H9 (cell line): Measurements from ENCODE around the gene RTL3. TPM values are rescaled to one million over a fixed set of nuclear protein-coding genes. Genes with fewer than 3 reads are reported as not detected.

Experiments
- DNase-seq: peaks from one replicate; pipeline ENCODE4 v3.0.0-alpha.2; 2017
- H2AFZ ChIP-seq: one replicate; pipeline ENCODE4 v1.6.1; 2013; ENCODE audit warnings: mild to moderate bottlenecking, low read length, control low read depth, moderate library complexity
- H2AK5ac ChIP-seq: 2 replicates; pipeline ENCODE4 v1.6.1; 2013; ENCODE audit warnings: low read length, control low read depth, mixed read lengths; ENCODE audit not compliant: insufficient read length
- H2BK120ac ChIP-seq: one replicate; pipeline ENCODE4 v1.6.1; 2013; ENCODE audit warnings: low read depth, mild to moderate bottlenecking, low read length, control low read depth, inconsistent platforms; ENCODE audit not compliant: poor library complexity, severe bottlenecking
- H2BK12ac ChIP-seq: 2 replicates; pipeline ENCODE4 v1.6.1; 2013; ENCODE audit warnings: low read length, control low read depth, mixed read lengths, low read depth; ENCODE audit not compliant: insufficient read length
- H2BK15ac ChIP-seq: 2 replicates; pipeline ENCODE4 v1.6.1; 2013; ENCODE audit warnings: low read depth, low read length, control low read depth
- H2BK20ac ChIP-seq: one replicate; pipeline ENCODE4 v1.6.1; 2013; ENCODE audit warnings: low read depth, mild to moderate bottlenecking, low read length, control low read depth, inconsistent platforms; ENCODE audit not compliant: poor library complexity, severe bottlenecking
- H2BK5ac ChIP-seq: 2 replicates; pipeline ENCODE4 v1.6.1; 2013; ENCODE audit warnings: low read length, control low read depth, mixed read lengths; ENCODE audit not compliant: insufficient read length
- H3K14ac ChIP-seq: 2 replicates; pipeline ENCODE4 v1.6.1; 2013; ENCODE audit warnings: low read length, control low read depth; ENCODE audit not compliant: insufficient read depth
- H3K18ac ChIP-seq: 2 replicates; pipeline ENCODE4 v1.6.1; 2013; ENCODE audit warnings: low read depth, mild to moderate bottlenecking, mixed read lengths, low read length, control low read depth; ENCODE audit not compliant: insufficient read length
- H3K23ac ChIP-seq: 2 replicates; pipeline ENCODE4 v1.6.1; 2013; ENCODE audit warnings: low read length, control low read depth, mixed read lengths, low read depth; ENCODE audit not compliant: insufficient read length
- H3K23me2 ChIP-seq: 2 replicates; pipeline ENCODE4 v1.6.1; 2013; ENCODE audit warnings: low read depth, mild to moderate bottlenecking, mixed read lengths, low read length, control low read depth; ENCODE audit not compliant: insufficient read length, poor library complexity, severe bottlenecking
- H3K27ac ChIP-seq: 2 replicates; pipeline ENCODE4 v1.5.1; 2013; ENCODE audit warnings: low read length, control low read depth, mixed read lengths, low read depth; ENCODE audit not compliant: insufficient read length
- H3K27me3 ChIP-seq: 2 replicates; pipeline ENCODE4 v1.6.1; 2013; ENCODE audit warnings: low read length, control low read depth, inconsistent platforms; ENCODE audit not compliant: insufficient read depth
- H3K4ac ChIP-seq: 2 replicates; pipeline ENCODE4 v1.6.1; 2013; ENCODE audit warnings: low read depth, mild to moderate bottlenecking, control low read depth, inconsistent platforms, low read length, moderate library complexity
- H3K4me1 ChIP-seq: 2 replicates; pipeline ENCODE4 v1.6.1; 2013; ENCODE audit warnings: low read length, control low read depth, inconsistent platforms; ENCODE audit not compliant: insufficient read depth
- H3K4me2 ChIP-seq: 2 replicates; pipeline ENCODE4 v1.6.1; 2013; ENCODE audit warnings: low read length, control low read depth, mixed read lengths; ENCODE audit not compliant: insufficient read length, insufficient read depth
- H3K56ac ChIP-seq: 2 replicates; pipeline ENCODE4 v1.6.1; 2013; ENCODE audit warnings: low read depth, mild to moderate bottlenecking, mixed read lengths, low read length, control low read depth; ENCODE audit not compliant: insufficient read length
- H3K79me1 ChIP-seq: 2 replicates; pipeline ENCODE4 v1.6.1; 2013; ENCODE audit warnings: low read depth, mild to moderate bottlenecking, moderate library complexity, low read length, control low read depth, inconsistent platforms; ENCODE audit not compliant: insufficient read depth, poor library complexity, severe bottlenecking
- H3K79me2 ChIP-seq: 2 replicates; pipeline ENCODE4 v1.6.1; 2013; ENCODE audit warnings: low read length, control low read depth, inconsistent platforms; ENCODE audit not compliant: insufficient read depth
- H3K9ac ChIP-seq: 2 replicates; pipeline ENCODE4 v1.6.1; 2013; ENCODE audit warnings: low read length, control low read depth, mixed read lengths; ENCODE audit not compliant: insufficient read length; ENCODE audit errors: extremely low read depth
- H3K9me3 ChIP-seq: one replicate; pipeline ENCODE4 v1.6.1; 2013; ENCODE audit warnings: low read depth, low read length, inconsistent platforms; ENCODE audit not compliant: control insufficient read depth
- H3T11ph ChIP-seq: one replicate; pipeline ENCODE4 v1.6.1; 2013; ENCODE audit warnings: mild to moderate bottlenecking, low read length, control low read depth, inconsistent platforms
- H4K20me1 ChIP-seq: one replicate; pipeline ENCODE4 v1.6.1; 2013; ENCODE audit not compliant: control insufficient read depth, insufficient read length, insufficient read depth
- H4K5ac ChIP-seq: 2 replicates; pipeline ENCODE4 v1.6.1; 2013; ENCODE audit warnings: low read depth, mild to moderate bottlenecking, mixed read lengths, low read length, control low read depth; ENCODE audit not compliant: insufficient read length
- H4K8ac ChIP-seq: replicated peaks from 2 replicates; pipeline ENCODE4 v1.6.1; 2013; ENCODE audit warnings: low read length, control low read depth, mixed read lengths, low read depth; ENCODE audit not compliant: insufficient read length
- H4K91ac ChIP-seq: 2 replicates; pipeline ENCODE4 v1.6.1; 2013; ENCODE audit warnings: low read depth, mild to moderate bottlenecking, moderate library complexity, mixed read lengths, low read length, control low read depth; ENCODE audit not compliant: insufficient read length
- H3K27ac Mint-ChIP-seq, 3 experiments: 2 replicates in 2 of 3; 3 replicates in 1 of 3; pipeline ENCODE4 v1.8.0; 2020 to 2021; ENCODE audit warnings: mixed read lengths in 3 of 3, mild to moderate bottlenecking in 1 of 3, moderate library complexity in 1 of 3
- H3K27me3 Mint-ChIP-seq: 2 replicates; pipeline ENCODE4 v1.8.0; 2021; ENCODE audit warnings: low read depth, mild to moderate bottlenecking, moderate library complexity, mixed read lengths
- H3K36me3 Mint-ChIP-seq, 3 experiments: 2 replicates in 2 of 3; 3 replicates in 1 of 3; pipeline ENCODE4 v1.8.0; 2020 to 2021; ENCODE audit warnings: low read depth in 3 of 3, mixed read lengths in 3 of 3; ENCODE audit not compliant: insufficient read depth in 1 of 3
- H3K4me1 Mint-ChIP-seq, 2 experiments: 2 replicates each; pipeline ENCODE4 v1.8.0; 2020; ENCODE audit warnings: mixed read lengths in 2 of 2
- H3K4me3 Mint-ChIP-seq, 2 experiments: 2 replicates in 1 of 2; 3 replicates in 1 of 2; pipeline ENCODE4 v1.8.0; 2020 to 2021; ENCODE audit warnings: mild to moderate bottlenecking in 2 of 2, mixed read lengths in 2 of 2, moderate library complexity in 1 of 2
- H3K9me3 Mint-ChIP-seq, 2 experiments: 2 replicates in 1 of 2; 3 replicates in 1 of 2; pipeline ENCODE4 v1.8.0; 2020; ENCODE audit warnings: mild to moderate bottlenecking in 2 of 2, mixed read lengths in 2 of 2, moderate library complexity in 1 of 2
- CTCF ChIP-seq: fragments of 200-600 bp; sonication (generic); conservative IDR thresholded peaks from 3 replicates; pipeline ENCODE4 v1.8.0; 2021; ENCODE audit warnings: antibody characterized with exemption, mild to moderate bottlenecking
- WGBS: extraction: QIAGEN DNeasy Blood & Tissue Kit; methylation state at CpG from one replicate; pipeline ENCODE4 v1.1.7; 2013; ENCODE audit warnings: missing lambda C conversion rate, low lambda C conversion rate, mixed read lengths; ENCODE audit not compliant: insufficient read length; ENCODE audit errors: extremely low coverage; 5-methylcytosine and 5-hydroxymethylcytosine counted together
- total RNA-seq: library from RNA; stranded (reverse); gene quantifications from 2 replicates; pipeline ENCODE4 v1.2.1, GENCODE V29; 2021

The RTL3 gene
- total RNA-seq, 1 experiment from 2014 or later: not detected

DNA sequence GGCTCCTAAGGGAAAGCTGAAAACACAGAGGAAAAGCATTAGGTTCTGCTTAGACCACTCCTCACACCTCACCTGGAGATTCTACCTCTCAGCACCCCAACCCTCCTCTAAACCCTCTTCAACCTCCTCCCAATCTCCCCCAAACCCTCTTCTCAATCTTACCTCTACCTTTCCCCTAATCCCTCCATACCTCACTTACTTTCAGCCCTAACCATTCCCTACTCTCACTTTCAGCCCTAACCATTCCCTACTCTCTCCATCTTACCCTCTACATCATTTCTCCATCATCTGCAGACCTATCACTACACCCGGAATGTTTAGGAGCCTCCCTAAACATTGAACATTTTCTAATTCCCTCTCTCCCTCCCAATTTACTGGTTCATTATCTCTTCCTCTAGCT is 3.5 kb downstream of the RTL3 start:
- H3K27me3 Mint-ChIP-seq: peaks cover 2% of the 10 kb centered on the region
- H4K5ac ChIP-seq: no peak overlapping the region
- no peak overlapping the region for H3K56ac ChIP-seq
- H3K79me1 ChIP-seq: no peaks in the 10 kb centered on the region
- H3K9ac ChIP-seq: no peak overlapping the region
- peaks cover 36 to 47% of the 10 kb centered on the region in 2 experiments for H3K9me3 Mint-ChIP-seq
- H4K8ac ChIP-seq: no peak overlapping the region
- no peaks in the 10 kb centered on the region for H4K20me1 ChIP-seq
- H2AK5ac ChIP-seq: no peak overlapping the region
- no CpG with 5 or more reads among the region's 1 CpG for WGBS
- H3K14ac ChIP-seq: no peak overlapping the region
- H3K36me3 Mint-ChIP-seq: no peaks in the 10 kb centered on the region; a peak in 1 of 7 replicates
- H3K27ac ChIP-seq: no peak overlapping the region
- no peak overlapping the region for H3K23ac ChIP-seq
- H2BK15ac ChIP-seq: no peak overlapping the region
- H3K4me2 ChIP-seq: no peak overlapping the region
- peaks cover 3 to 5% of the 10 kb centered on the region in 2 experiments for H3K4me1 Mint-ChIP-seq
- H3K4me3 Mint-ChIP-seq: no peak overlapping the region
- no peaks in the 10 kb centered on the region for H3K27me3 ChIP-seq
- no peak overlapping the region for H2BK5ac ChIP-seq
- no peaks in the 10 kb centered on the region for H3K79me2 ChIP-seq
- H3K27ac Mint-ChIP-seq: no peak overlapping the region
- H3K23me2 ChIP-seq: no peaks in the 10 kb centered on the region
- no peak overlapping the region for H3T11ph ChIP-seq
- DNase-seq: no peak
- no peak overlapping the region for H2BK120ac ChIP-seq
- no peak overlapping the region for H4K91ac ChIP-seq
- H3K4me1 ChIP-seq: no peaks in the 10 kb centered on the region
- no peak for TF ChIP-seq CTCF
- H2BK12ac ChIP-seq: no peak overlapping the region
- H3K4ac ChIP-seq: no peak overlapping the region
- H3K9me3 ChIP-seq: peaks cover 38% of the 10 kb centered on the region
- no peak overlapping the region for H2BK20ac ChIP-seq
- no peak overlapping the region for H2AFZ ChIP-seq
- H3K18ac ChIP-seq: no peak overlapping the region
